IPS-18a (cell line): ENCODE measurements around the gene CA10.

ENCODE experiments used
- H3K27ac ChIP-seq: one replicate; pipeline ENCODE4 v1.5.1; 2013; ENCODE audit warnings: low read length
- H3K27me3 ChIP-seq: one replicate; pipeline ENCODE4 v1.6.1; 2013; ENCODE audit warnings: mild to moderate bottlenecking, low read length; ENCODE audit not compliant: control insufficient read depth, insufficient read depth
- H3K36me3 ChIP-seq: one replicate; pipeline ENCODE4 v1.6.1; 2013; ENCODE audit warnings: low read depth, low read length; ENCODE audit not compliant: control insufficient read depth
- H3K4me1 ChIP-seq: one replicate; pipeline ENCODE4 v1.6.1; 2013; ENCODE audit warnings: low read depth, low read length; ENCODE audit not compliant: control insufficient read depth
- H3K4me3 ChIP-seq: one replicate; pipeline ENCODE4 v1.5.1; 2013; ENCODE audit warnings: low read length
- H3K9ac ChIP-seq: one replicate; pipeline ENCODE4 v1.6.1; 2013; ENCODE audit warnings: mild to moderate bottlenecking, low read length, moderate library complexity
- H3K9me3 ChIP-seq: one replicate; pipeline ENCODE4 v1.6.1; 2013; ENCODE audit warnings: low read depth, low read length; ENCODE audit not compliant: control insufficient read depth

CA10 gene

GRCh38 chr17:51770027-51770759, 388.3 kb downstream of the CA10 start:
- Histone ChIP-seq H3K27me3 (no peaks in the 10 kb centered on the region), H3K9ac (no peak overlapping the region), H3K4me1 (no peaks in the 10 kb centered on the region), H3K27ac (no peak overlapping the region), H3K36me3 (no peaks in the 10 kb centered on the region), H3K9me3 (no peaks in the 10 kb centered on the region), H3K4me3 (no peak overlapping the region)

DNA sequence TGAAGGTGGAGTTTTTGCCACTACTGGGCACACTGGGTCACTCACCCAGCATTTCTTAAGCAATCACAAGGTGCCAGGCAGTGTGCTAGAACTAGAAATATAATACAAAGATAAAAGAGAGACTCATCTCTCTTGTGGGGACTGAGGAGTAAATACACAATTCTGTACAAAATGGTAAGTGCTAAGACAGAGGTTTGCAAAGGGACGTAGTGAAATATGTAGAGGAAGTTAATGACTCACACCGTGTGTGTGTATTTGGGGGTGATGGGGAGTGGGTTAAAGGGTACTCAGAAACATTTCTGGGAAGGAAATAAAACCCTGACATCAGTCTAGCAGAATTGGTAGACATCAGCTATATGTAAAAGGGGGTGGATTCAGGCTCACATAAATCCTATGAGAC, 389.3 kb downstream of the CA10 start:
- no peaks in the 10 kb centered on the region for H3K27me3 ChIP-seq
- no peaks in the 10 kb centered on the region for H3K36me3 ChIP-seq
- no peak overlapping the region for H3K4me3 ChIP-seq
- H3K9ac ChIP-seq: no peak overlapping the region
- H3K9me3 ChIP-seq: no peaks in the 10 kb centered on the region
- no peak overlapping the region for H3K27ac ChIP-seq
- H3K4me1 ChIP-seq: no peaks in the 10 kb centered on the region

DNA sequence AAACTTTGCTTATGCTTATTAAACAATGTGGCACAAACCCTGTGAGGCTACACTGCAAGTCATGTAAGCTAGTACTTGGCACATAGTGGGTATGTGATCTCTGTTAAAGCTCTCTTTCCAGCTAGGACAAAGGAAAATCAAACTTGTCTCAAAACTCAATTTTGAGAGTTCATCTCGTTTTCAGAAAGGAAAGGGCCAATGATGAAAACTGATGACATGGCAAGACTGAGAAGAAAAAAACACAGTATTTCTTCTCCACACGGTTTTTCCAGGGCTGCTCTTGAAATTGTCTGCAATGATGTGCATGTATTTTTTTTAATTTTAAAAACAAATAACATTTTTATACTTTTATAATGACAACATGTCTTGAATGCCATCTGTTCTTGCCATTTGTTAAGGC, 389.8 kb downstream of the CA10 start:
- Histone ChIP-seq H3K27me3 (no peaks in the 10 kb centered on the region), H3K4me1 (no peaks in the 10 kb centered on the region), H3K9ac (no peak overlapping the region), H3K9me3 (no peaks in the 10 kb centered on the region), H3K27ac (no peak overlapping the region), H3K36me3 (no peaks in the 10 kb centered on the region), H3K4me3 (no peak overlapping the region)

GRCh38 chr17:51767287-51767686, 391.2 kb downstream of the CA10 start:
- Histone ChIP-seq H3K9me3 (no peaks in the 10 kb centered on the region), H3K9ac (no peak overlapping the region), H3K36me3 (no peaks in the 10 kb centered on the region)

DNA sequence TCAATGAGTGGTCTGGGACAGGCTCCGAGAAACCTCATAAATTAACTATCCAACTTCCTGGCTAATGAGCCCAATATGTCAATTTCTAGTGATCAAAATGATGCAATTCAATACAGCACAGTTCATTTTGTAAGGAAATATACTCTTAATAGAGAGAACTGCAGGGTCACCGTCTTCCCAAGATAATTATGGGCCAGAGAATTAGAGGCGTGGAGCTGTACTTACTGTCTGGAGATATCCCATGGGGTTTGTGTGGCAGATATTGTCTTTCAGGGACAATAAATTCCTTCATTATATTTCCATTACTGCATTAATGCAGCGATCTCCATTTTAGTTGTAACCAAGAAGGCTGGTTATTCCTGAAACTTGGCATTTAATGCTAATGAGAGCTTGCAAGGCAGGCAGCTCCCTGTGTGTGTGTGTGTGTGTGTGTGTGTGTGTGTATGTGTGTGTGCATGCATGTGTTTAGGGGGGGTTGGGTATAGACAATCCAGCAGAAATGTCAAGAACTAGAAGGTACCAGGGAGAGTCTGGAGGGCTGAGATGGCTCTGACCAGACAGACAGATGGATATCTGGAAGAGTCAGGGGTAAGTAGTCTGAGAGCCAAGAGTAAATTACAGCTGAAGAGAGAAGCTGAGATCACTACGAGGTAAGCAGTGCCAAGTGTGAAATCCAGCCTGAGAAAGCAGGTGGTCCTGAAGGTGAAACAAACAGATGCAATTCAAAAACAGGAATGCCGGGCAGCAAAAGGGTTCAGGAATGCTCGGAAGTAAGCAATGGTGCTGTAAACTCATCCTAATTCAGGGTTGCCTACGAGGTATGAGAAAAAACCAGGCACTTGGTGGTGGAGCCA, 393.0 kb downstream of the CA10 start:
- Histone ChIP-seq H3K27ac (no peak overlapping the region), H3K4me3 (no peak overlapping the region), H3K4me1 (no peaks in the 10 kb centered on the region), H3K9ac (no peak overlapping the region), H3K27me3 (no peaks in the 10 kb centered on the region), H3K9me3 (no peaks in the 10 kb centered on the region), H3K36me3 (no peaks in the 10 kb centered on the region)

More at GRCh38 chr17:51767287-51767686, 391.2 kb downstream of the CA10 start:
- Histone ChIP-seq H3K4me1 (no peaks in the 10 kb centered on the region), H3K27me3 (no peaks in the 10 kb centered on the region), H3K27ac (no peak overlapping the region), H3K4me3 (no peak overlapping the region)

DNA sequence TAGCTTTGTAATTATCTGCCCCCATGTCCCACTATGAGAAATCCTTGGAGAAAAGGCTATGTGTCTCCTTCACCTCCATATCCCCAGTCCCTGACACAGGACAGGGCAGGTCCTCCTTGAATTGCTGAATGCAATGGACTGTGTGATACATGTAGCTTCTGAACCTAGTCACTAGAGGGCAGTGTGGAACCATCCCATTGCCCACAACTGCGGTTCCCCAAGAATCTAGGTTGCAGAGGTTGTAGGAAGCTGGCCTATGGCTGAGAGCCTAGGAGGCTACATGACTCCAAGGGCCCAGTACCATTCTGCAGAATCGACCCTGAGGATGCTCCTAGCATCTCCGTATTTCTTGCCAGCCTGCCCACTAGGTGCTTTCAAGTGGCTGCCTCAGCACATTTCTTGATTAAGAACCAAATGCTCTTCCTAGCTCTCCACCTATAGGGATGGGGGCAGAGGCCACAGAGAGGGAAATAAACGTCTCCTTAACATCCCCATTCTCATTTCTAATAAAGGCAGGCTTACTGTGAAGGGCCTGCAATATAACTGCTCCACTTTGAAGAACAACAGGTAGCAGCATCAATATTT, 394.0 kb downstream of the CA10 start:
- H3K4me3 ChIP-seq: no peak overlapping the region
- no peak overlapping the region for H3K27ac ChIP-seq
- no peaks in the 10 kb centered on the region for H3K36me3 ChIP-seq
- no peak overlapping the region for H3K9ac ChIP-seq
- H3K4me1 ChIP-seq: no peaks in the 10 kb centered on the region
- H3K9me3 ChIP-seq: no peaks in the 10 kb centered on the region
- H3K27me3 ChIP-seq: no peaks in the 10 kb centered on the region

DNA sequence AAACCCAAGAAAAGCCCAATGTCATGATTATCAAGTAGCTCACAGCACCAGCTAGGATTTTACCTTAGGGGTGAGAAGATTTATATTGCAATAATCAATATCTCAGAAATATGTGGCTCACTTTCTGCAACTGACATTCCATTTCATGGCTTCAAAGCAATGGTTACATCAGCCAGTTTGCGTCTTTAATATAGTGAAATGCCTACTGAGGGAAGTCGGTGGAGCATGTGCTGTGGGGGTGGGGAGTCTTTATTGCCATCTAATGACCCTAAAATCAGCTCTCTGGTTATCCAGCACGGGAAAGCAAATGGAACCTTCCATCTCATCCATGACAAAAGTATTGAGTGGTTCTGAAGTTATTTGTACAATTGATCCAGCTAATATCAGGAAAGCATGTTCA, 395.5 kb downstream of the CA10 start:
- H3K4me3 ChIP-seq: no peak overlapping the region
- no peaks in the 10 kb centered on the region for H3K9me3 ChIP-seq
- no peak overlapping the region for H3K27ac ChIP-seq
- H3K4me1 ChIP-seq: no peaks in the 10 kb centered on the region
- H3K9ac ChIP-seq: no peak overlapping the region
- H3K27me3 ChIP-seq: no peaks in the 10 kb centered on the region
- H3K36me3 ChIP-seq: no peaks in the 10 kb centered on the region

- Histone ChIP-seq H3K4me3 (no peak overlapping the region), H3K9me3 (no peaks in the 10 kb centered on the region)
These were observed 397.4 kb downstream of the CA10 start for GRCh38 chr17:51761105-51761504.

GRCh38 chr17:51759260-51759659, 399.3 kb downstream of the CA10 start:
- Histone ChIP-seq H3K4me1 (no peaks in the 10 kb centered on the region), H3K9me3 (no peaks in the 10 kb centered on the region), H3K4me3 (no peak overlapping the region), H3K36me3 (no peaks in the 10 kb centered on the region), H3K27ac (no peak overlapping the region), H3K9ac (no peak overlapping the region), H3K27me3 (no peaks in the 10 kb centered on the region)

More at GRCh38 chr17:51761105-51761504, 397.4 kb downstream of the CA10 start:
- Histone ChIP-seq H3K36me3 (no peaks in the 10 kb centered on the region), H3K27ac (no peak overlapping the region), H3K4me1 (no peaks in the 10 kb centered on the region), H3K9ac (no peak overlapping the region), H3K27me3 (no peaks in the 10 kb centered on the region)

- Histone ChIP-seq H3K9me3 (no peaks in the 10 kb centered on the region), H3K27ac (no peak overlapping the region), H3K4me1 (no peaks in the 10 kb centered on the region)
These were observed 407.4 kb downstream of the CA10 start for GRCh38 chr17:51751072-51751471.

GRCh38 chr17:51748749-51749604, 409.5 kb downstream of the CA10 start:
- no peak overlapping the region for H3K9ac ChIP-seq
- H3K36me3 ChIP-seq: no peaks in the 10 kb centered on the region
- H3K4me1 ChIP-seq: peaks cover 9% of the 10 kb centered on the region
- no peaks in the 10 kb centered on the region for H3K27me3 ChIP-seq
- H3K9me3 ChIP-seq: no peaks in the 10 kb centered on the region
- no peak overlapping the region for H3K4me3 ChIP-seq
- no peak overlapping the region for H3K27ac ChIP-seq

More at GRCh38 chr17:51751072-51751471, 407.4 kb downstream of the CA10 start:
- no peak overlapping the region for H3K9ac ChIP-seq
- no peak overlapping the region for H3K4me3 ChIP-seq
- no peaks in the 10 kb centered on the region for H3K27me3 ChIP-seq
- no peaks in the 10 kb centered on the region for H3K36me3 ChIP-seq
